Cerebellar cortex (tissue), 1 donor: ENCODE measurements around the gene WWOX.
"Not testable (repeated sequence)": the region's sequence is repeated elsewhere in the genome, so short reads cannot be mapped to it uniquely, and the experiment has no call there.

Experiments
- DNase-seq: peaks from one replicate; pipeline ENCODE4 v3.0.0-alpha.2; 2015; ENCODE audit warnings: low spot score

WWOX gene

DNA sequence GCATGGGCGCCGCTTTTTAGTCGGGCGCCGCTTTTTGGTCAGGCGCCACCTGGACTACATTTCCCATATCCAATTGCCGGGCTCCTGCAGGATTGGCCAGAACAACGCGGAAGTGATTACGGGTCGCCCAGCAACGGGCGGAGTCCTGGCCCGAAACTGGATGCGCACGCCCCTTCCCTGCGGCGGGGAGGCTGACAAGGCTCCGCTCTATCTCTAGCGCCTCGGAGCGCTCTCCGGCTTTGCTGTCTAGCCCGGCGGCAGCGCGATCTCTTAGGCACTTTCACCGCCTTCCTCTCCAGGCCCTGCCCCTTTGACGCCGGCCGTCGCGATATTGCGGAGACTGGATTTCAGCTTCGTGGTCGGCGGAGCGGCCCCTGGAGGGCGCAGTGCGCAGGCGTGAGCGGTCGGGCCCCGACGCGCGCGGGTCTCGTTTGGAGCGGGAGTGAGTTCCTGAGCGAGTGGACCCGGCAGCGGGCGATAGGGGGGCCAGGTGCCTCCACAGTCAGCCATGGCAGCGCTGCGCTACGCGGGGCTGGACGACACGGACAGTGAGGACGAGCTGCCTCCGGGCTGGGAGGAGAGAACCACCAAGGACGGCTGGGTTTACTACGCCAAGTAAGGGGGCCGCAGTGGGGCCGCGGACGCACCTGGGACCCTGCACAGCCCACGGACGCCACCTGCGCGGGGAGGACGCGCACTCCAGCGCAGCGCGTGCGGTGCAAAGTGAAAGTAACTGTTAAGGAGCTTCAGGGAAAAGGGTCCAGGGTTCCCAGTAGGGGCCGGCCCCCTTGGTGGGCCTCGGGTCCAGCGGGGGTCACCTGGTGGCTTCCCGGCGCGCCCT lies at the start of gene WWOX:
Gene WWOX (plus strand): TSS at position 384 of the 841 bp plus-strand sequence.
- DNase-seq, result peak; percentile 98

DNA sequence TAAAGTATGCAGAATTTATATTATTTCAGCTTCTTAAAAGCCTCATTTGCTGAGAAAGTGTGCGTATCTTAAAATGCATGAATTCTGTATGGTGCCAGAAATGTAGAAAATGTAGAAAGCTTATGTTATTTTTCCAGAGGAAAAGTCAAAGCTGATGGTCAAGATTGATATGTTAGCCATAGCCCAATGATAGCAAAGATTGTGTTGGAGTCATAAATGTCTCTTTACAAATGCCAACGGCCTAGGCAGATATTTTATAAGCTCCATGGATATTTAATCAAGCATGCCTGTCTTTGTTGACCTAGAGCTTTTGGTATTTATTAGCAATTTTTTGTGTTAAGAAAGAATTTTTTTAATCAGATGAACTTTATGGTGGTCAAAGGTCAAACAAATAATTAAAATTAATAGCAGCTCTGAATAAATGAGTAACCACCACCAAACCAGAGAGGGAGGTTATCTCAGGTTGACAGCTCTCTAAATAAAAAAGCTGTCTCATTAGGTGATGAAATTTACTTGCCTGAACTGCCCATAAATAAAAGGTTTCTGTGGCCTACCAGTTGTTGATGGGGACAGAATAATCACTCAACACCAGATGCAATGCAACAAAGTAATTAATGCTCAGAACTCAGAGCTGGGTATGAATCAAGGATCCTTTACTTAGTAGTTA lies 48.6 kb upstream of the WWOX start:
- DNase-seq, result no peak

DNA sequence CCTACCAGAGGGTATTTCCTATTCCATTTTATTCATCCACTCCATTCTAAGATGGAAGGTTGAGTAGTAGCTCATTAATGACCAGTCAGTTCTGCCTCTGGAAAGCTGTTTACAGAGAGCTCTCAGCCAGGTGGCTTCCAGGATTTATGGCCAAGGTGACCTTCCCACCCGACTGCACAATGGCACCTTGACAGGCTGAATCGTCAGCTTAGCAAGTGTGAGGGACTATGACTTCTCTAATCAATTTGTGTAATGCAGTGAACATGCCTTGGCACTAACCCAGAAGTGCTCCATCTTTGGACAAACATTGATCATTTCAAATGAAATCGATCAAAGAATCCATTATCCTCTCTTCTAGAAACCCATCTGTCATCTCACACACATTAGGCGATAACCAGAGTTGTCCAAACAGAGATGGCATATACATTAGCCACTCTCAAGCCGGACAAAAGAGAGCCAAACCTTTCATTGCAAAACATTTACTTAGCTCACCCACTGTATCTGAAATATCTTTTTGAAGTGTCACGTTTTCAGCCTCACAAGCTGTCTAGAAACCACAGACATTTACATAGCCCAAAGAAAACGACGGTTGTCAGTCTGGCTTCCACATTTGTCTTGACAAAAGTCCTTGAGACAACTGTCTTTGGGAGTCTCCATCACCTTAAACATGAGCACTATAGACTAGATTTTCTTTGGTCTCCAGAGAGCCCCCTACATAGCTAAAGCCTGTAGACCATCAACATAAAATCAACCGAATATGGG lies 41.5 kb upstream of the WWOX start:
- DNase-seq, result no peak

- DNase-seq, result not testable (repeated sequence)
Observed at GRCh38 chr16:78059806-78060205, 39.6 kb upstream of the WWOX start.

- no peak for DNase-seq
Observed at GRCh38 chr16:78060295-78060694, 39.2 kb upstream of the WWOX start.

DNA sequence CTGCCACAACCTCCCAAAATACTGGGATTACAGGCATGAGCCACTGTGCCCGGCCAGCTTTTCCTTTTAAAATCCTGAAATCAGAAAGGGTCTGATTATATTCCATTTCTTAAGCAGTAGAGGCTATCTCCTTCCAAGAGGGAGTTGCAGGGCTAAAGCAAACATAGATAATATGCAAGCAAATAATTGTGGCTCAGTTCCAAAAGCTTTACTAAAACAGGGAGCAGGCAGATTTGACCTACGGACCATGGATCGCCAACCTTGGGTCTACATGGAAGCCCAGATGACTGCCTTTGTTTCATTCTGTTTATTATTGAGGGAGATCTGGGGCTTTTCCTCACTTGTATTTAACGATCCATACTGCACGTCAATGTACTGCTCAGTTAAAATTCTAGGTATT lies 38.6 kb upstream of the WWOX start:
- DNase-seq, result no peak

GRCh38 chr16:78065319-78065718 lies 34.1 kb upstream of the WWOX start:
- DNase-seq, result no peak

DNA sequence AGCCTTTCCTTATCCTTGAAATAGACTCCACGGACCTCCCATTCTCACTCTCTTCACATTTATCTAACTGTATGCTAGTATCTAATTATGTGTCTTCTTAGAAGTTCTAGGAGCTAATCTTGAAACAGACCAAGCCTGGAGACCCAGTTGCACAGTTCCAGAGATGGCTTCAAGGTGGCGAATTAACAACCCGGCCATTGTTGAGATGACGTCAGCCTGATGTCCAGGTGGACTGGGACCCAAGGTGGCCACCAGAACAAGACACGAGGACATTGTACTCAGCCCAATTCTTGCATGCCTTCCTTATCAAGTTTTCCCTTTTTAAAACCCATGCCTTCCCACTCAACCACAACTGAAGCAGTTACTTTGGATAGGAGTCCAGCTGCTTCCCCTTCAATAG lies 29.5 kb upstream of the WWOX start:
- no peak for DNase-seq

- DNase-seq, result no peak
Observed at GRCh38 chr16:78072275-78072674, 27.2 kb upstream of the WWOX start.

DNA sequence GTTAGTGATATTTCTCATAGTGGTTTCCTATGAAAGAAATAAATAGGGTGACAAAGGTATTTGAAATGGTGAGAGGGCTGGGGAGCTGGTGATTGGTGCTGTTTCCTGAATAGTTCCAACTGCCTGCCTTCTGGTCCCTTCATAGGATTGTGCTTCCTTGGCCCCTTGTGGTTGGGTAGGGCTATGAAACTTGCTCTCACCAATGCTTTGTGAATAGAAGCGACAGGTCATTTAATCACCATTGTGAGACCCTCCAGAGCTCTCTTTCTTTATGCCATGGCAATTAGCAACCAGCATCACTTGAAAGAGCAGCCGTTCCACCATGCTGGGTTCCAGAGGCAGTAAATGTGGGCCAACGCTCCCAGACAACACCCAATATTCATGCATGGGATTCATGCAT lies 23.7 kb upstream of the WWOX start:
- DNase-seq, result no peak

DNA sequence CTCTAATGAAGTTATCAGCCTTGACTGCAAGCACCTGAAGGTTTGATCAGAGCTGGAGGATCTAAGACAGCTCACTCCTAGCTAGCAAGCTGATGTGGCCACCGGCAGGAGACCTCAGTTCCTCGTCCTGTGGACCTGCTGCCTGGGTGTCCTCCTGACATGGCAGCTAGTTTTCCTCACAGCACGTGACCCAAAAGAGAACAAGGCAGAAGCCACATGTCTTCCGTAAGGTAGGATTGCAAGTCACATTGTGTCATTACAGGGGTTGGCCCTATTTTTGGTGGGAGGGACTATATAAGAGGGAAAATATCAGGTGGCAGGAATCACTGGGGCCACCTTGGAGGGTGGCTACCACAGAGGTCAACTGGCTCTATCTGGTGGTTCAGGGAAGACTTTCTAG lies 18.1 kb upstream of the WWOX start:
- no peak for DNase-seq

GRCh38 chr16:78091419-78091818 lies 8.0 kb upstream of the WWOX start:
- no peak for DNase-seq

DNA sequence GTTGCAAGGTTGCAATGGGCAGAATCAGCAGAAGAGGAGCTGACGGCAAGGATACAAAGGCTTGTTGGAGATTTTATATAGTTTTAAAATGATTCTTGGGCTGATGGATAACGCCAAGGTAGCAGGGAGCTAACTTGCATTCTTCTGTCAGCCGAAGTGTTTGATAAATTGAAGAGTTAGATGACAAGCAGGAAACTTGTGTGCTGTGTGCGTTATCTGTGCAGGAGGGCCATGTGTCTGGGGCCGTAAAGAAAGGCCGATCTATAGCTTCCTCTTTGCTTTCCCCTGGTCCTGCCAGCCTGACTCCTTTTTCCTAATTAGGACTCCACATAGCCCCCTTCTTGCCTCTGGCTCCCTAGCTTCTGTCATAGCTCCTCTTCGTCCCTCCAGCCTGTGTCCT lies 6.7 kb upstream of the WWOX start:
- DNase-seq, result no peak

GRCh38 chr16:78094166-78094565 lies 5.3 kb upstream of the WWOX start:
- no peak for DNase-seq

GRCh38 chr16:78094998-78095397 lies 4.5 kb upstream of the WWOX start:
- DNase-seq, result no peak

GRCh38 chr16:78096386-78096785 lies 3.1 kb upstream of the WWOX start:
- no peak for DNase-seq

DNA sequence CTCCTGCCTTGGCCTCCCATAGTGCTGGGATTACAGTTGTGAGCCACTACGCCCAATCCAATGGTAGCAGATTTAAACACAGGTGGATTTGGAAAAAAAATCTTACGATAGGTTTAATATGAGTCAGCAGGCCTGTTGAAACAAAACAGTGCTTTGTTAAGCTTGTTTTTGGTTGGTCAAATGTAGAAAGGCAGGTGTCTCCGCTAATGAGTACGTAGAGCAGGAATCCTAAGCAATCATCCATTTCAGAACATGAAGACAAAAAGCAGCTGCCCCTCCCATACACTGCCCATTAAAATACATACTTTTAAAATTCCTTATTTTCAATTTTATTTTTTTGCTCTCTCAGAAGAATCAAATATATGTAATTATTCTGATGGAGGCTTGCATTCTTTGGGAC lies 1.9 kb upstream of the WWOX start:
- no peak for DNase-seq

DNA sequence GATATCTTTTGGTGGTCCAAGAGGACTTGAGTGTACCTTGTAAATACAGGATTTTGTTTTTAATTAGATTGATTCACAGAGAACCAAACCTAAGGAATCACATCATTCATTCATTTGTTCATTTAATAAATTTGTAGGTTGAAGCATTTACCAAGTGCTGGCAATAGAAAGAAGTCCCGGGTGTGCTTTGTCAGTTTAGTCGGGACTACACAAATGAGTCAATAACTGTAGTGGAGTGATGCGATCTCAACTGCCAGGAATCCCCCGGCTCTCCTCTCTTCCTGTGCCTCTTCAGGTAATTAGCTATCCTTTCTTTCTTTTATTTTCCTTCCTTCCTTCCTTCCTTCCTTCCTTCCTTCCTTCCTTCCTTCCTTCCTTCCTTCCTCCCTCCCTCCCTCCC lies 1.4 kb upstream of the WWOX start:
- DNase-seq, result no peak

DNA sequence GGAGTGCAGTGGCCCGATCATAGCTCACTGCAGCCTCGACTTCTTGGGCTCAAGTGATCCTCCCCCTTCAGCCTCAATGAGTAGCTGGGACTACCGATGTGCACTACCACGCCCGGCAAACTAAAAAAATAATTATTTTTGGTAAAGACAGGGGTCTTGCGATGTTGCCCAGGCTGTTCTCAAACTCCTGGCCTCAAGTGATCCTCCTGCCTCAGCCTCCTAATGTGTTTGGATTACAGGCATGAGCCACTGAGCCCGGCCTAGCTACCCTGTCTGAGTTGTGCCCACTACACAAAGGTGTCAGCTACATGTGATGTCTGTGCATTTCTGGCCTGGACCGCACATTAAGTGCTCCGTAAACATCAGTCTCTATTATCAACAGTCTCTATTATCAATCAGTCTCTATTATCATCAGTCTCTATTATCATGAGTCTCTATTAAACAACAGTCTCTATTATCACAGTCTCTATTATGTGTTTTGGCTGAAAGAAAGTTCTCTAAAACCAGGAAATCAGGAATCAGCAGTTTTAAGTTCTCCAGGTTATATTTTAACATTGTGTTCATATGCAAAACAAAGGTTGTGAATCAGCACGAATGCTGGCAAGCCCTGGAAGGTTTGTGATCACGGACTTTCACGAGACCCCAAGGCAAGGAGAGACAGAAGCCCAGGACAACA lies 721 bp upstream of the WWOX start:
- no peak for DNase-seq

DNA sequence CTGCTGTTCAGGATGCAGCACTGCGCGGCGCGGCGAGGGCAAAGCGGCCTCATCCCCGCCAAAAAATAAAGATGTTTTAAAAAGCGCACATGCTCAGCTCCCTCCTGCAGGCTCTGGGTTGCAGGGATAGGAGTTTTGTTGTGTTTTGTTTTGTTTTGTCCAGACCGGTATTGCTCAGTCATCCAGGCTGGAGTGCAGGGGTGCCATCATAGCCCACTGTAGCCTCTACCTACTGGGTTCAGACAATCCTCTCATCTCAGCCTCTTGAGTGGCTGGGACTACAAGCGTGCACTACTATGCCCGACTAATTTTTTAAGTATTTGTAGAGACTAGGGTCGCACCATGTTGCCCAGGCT lies 636 bp downstream of the WWOX start:
- no peak for DNase-seq

- peak; percentile 92 for DNase-seq
Observed at GRCh38 chr16:78102122-78102660, 2.7 kb downstream of the WWOX start.

DNA sequence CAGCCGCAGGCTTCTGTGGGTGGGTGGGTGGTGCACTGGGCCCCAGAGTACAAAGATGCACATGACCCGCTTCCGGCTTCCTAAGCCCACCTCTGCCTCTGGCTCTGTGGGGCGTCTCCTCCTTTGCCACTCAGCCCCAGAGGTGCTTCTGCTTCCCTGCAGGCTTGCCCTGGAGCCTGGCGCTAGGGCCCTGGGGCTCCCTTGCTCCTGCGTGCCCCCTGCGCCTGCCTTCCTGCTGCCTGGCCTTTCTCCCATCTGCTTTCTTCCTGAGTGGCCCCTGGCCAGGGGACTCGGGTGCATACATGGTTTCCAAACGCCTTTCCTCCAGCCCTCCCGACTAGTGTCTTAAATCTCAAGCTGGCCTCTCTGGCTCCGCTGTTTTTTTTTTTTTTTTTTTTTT lies 3.4 kb downstream of the WWOX start:
- peak; percentile 90 for DNase-seq
